Activated naive CD4-positive, alpha-beta T cell treated with Interleukin-2 at 50 U/mL for 16 hours (primary cell): ENCODE measurements around the gene ZNF667.

ENCODE experiments used
- DNase-seq: peaks from one replicate; pipeline ENCODE4 v3.0.0-alpha.2; 2020

Gene ZNF667

DNA sequence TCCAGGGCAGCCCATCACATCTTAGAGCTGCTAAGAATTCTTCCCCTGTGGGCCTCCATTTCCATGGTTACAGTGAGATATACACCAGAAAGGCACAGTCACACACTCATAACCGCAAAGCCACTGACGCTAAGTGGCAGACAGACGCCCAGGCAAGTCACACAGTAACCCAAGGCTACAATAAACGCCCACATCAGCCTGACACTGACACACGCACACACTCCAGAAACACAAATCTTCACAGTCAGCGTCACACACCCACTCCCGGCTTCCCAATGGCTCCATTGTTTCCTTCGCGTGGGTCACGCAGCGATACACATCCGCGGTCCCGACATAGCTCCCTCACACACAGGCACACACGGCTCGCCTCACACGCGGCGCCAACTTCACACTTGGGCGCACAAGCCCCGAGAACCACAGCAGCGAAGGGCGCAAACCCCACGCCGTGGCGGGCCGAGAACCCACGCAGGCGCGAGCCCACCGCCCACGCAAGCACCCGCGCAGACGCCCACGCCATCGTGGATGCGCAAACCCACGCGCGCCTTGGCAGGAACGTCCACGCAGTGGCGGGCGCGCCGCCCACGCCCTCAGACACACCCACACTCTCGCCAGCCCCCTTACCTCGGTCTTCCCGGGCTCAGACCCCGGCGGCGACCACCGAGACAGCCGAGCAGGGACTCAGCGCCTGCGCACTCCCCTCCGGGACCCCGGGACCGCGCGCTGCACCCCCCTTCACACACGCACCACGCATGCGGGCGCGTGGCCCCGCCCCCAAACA lies at the start of gene ZNF667:
Gene ZNF667, minus strand, starts transcription at position 695 of the 778 bp plus-strand sequence. CDS start 14,975 bp downstream, outside the sequence.
- DNase-seq, result no peak

DNA sequence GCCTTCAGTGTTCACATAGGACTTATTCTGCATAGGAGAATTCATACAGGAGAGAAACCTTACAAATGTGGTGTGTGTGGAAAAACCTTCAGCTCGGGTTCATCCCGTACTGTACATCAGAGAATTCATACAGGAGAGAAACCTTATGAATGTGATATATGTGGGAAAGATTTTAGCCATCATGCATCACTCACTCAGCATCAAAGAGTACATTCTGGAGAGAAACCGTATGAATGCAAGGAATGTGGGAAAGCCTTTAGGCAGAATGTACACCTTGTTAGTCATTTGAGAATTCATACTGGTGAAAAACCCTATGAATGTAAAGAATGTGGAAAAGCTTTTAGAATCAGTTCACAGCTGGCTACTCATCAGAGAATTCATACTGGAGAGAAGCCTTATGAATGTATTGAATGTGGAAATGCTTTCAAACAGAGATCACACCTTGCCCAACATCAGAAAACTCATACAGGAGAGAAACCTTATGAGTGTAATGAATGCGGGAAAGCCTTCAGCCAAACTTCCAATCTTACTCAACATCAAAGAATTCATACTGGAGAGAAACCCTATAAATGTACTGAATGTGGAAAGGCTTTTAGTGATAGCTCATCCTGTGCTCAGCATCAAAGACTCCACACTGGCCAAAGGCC lies 48.2 kb upstream of the ZNF667 start:
- DNase-seq, result no peak

- DNase-seq, result no peak
These were observed 31.2 kb upstream of the ZNF667 start for GRCh38 chr19:56508290-56508778.

GRCh38 chr19:56507446-56508289 lies 30.5 kb upstream of the ZNF667 start, which contains the start of gene ZNF471:
Gene ZNF471, plus strand, starts transcription at chr19:56507855. Its CDS starts 3,717 bp downstream, at chr19:56511572.
- DNase-seq, result peak; percentile 82

- no peak for DNase-seq
These were observed 27.4 kb upstream of the ZNF667 start for GRCh38 chr19:56504581-56504980.

GRCh38 chr19:56491399-56491798 lies 14.3 kb upstream of the ZNF667 start:
- DNase-seq, result no peak

GRCh38 chr19:56477429-56478338 lies 539 bp upstream of the ZNF667 start:
- DNase-seq, result peak; percentile 3

DNA sequence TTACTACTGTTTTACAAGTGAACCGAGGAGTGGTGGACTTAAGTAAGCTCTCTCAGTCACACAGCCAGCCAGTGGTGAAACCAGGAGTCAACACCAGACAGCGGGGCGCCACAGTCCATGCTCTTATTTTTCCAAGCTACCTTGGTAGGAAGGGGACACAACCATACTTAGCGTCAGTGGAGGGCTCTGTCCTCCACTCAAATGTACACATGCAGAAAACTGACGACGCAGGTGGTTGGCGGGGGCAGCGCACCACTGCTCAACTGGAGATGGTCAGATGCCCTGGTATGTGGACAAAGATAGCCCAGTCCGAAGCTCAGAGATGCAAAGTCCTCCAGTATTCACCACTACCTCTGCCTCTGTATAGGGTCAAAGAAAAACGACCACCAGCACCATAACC lies 1.1 kb downstream of the ZNF667 start:
- no peak for DNase-seq

- DNase-seq, result no peak
These were observed 2.8 kb downstream of the ZNF667 start for GRCh38 chr19:56474308-56474707.

GRCh38 chr19:56441206-56441792 lies 35.8 kb downstream of the ZNF667 start:
- DNase-seq, result no peak

DNA sequence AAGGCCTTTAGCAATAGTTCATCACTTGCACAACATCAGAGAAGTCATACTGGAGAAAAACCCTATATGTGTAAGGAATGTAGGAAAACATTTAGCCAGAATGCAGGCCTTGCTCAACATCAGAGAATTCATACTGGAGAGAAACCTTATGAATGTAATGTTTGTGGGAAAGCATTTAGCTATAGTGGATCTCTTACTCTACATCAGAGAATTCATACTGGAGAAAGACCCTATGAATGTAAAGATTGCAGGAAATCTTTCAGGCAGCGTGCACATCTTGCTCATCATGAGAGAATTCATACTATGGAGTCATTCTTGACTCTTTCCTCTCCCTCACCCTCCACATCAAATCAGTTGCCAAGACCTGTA lies 53.2 kb downstream of the ZNF667 start:
- DNase-seq, result no peak

DNA sequence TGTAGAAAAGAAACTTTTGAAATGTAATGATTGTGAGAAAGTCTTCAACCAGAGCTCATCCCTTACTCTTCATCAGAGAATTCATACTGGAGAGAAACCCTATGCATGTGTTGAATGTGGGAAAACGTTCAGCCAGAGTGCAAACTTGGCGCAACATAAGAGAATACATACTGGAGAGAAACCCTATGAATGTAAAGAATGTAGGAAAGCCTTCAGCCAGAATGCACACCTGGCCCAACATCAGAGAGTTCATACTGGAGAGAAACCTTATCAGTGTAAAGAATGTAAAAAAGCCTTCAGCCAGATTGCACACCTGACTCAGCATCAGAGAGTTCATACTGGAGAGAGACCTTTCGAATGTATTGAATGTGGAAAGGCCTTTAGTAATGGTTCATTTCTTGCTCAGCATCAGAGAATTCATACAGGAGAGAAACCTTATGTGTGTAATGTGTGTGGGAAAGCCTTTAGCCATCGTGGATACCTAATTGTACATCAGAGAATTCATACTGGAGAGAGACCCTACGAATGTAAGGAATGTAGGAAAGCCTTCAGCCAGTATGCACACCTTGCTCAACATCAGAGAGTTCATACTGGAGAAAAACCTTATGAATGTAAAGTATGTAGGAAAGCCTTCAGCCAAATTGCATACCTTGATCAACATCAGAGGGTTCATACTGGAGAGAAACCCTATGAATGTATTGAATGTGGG lies 53.7 kb downstream of the ZNF667 start:
- DNase-seq, result no peak

- DNase-seq, result no peak
These were observed 72.1 kb downstream of the ZNF667 start for GRCh38 chr19:56405062-56405461.

- peak; percentile 14 for DNase-seq
These were observed 72.5 kb downstream of the ZNF667 start for GRCh38 chr19:56404705-56405056.

- peak; percentile 91 for DNase-seq
These were observed 73.1 kb downstream of the ZNF667 start, which contains the start of gene ZNF583 for GRCh38 chr19:56403764-56404704. Gene ZNF583, plus strand, starts transcription at chr19:56404332. Its CDS starts 2,783 bp downstream, at chr19:56407115.

DNA sequence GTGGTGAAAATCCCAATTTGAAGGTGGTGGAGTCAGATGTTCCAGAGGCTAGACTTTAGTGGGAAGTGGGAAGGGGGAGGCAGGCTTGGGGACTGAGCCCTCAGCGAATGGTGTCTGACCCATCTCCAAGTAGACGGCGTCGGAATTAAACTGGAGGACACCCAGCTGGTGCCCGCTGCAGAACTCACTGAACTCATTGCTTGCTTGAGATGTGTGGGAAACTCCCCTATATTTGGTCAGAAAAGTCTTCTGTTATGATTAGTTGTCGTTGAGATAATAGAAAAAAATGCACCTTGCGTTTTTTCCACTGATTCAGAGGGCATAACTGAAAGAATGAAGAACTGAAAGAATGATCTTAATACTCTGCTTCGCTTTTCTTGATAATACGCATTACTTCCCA lies 73.9 kb downstream of the ZNF667 start:
- DNase-seq, result peak; percentile 20

DNA sequence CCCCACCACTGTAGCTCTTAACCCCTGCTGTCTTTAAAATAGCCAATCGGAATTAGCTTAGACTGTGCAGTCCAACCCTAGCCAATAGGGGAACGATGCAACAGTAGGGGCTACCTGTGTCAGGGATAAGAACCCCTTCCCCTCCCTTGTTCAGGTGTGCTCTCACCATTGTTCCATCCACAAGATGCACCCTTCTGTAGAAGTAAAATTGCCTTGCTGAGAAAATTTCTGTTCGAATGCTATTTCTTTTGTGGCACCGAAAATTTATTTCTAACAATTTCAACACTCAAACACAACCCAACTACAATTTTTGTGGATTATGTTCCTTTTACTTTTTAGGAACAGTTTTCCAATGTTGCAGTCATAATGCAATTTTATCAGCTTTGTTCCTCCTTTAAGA lies 76.7 kb downstream of the ZNF667 start:
- DNase-seq, result no peak

DNA sequence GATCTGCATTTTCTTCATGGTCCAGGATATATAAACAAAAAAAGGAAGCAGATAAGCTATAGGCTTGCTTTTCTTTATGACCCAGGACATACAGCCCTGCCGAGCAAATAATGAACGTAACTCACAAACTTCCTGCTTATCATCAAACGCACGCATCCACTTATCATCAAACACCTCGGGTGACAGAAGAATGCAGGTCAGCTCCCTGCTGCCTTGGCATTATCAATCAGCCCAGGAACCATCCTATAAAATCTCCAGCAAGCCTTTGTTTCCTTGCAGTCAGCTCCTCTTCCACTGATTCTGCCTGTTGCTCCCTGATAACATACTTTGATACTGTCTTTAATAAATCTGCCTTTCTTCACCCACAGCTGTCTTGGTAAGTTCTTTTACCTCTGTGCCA lies 78.3 kb downstream of the ZNF667 start:
- no peak for DNase-seq

DNA sequence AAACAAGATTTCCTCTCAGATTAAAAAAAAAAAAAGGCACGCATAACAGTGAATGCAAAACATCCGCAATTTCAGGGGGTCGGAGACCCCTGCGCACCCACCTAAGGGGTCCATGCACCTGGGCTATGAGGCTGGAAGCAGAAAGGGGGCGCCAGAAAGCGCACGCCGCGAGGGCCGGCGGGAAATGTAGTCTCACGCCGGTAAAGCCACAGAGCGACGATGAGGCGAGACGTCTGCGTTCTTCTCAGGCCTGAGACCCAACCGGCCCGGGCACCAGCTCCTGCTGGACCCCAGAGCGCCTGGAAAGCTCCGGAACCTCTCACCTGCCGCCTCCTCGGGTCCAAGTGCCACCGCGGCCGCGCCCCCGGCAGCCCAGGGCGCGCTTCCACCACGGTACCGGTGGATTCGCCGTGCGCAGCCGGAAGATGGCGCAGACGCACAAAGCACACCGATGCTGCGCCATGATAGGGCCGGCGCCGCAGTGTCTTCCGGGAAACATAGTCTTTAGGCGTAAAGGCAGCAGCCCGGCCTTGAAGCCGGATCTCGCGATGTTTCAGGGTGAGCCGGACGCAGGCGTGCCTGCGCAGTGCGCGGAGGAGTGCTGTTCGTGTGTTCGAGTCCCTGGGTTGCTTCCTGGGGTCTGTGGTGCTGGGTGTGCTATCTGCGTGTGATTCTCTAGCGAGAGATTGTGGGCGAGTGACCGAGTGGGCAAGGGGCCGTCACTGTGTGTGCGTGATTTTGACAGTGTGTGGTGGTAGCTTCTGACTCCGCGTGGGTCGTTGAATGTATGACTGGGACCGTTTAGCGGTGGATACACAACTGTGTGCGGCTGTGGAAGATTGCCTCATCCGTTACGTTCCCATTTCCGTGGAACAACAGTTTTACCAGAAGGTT lies 83.8 kb downstream of the ZNF667 start, which contains the start of gene ZNF582:
Gene ZNF582, minus strand, starts transcription at position 416 of the 894 bp plus-strand sequence. CDS start 1,782 bp downstream, outside the sequence.
- peak; percentile 90 for DNase-seq
